ENCODE measurements around the gene SLC26A1.
"Not testable (repeated sequence)": the region's sequence is repeated elsewhere in the genome, so short reads cannot be mapped to it uniquely, and the experiment has no call there.

The SLC26A1 gene

GRCh38 chr4:950136-951020, 42.8 kb downstream of the SLC26A1 start:
- Histone ChIP-seq H3K9ac (ENCODE audit: low read depth in 1 of 2, low read length in 2 of 2) (no peak overlapping the region), H3K9me3 (ENCODE audit: control insufficient read depth in 1 of 2, low read length in 2 of 2) (no peaks in the 10 kb centered on the region), H3K27me3 (ENCODE audit: control insufficient read depth in 1 of 2, insufficient read depth in 2 of 2, low read length in 2 of 2) (no peaks in the 10 kb centered on the region), H3K4me3 (ENCODE audit: low read depth in 1 of 2, low read length in 2 of 2) (no peak overlapping the region), H3K4me1 (ENCODE audit: control insufficient read depth in 1 of 2, insufficient read depth in 2 of 2, low read length in 2 of 2) (no peaks in the 10 kb centered on the region), H3K27ac (ENCODE audit: low read depth, low read length) (no peak overlapping the region), H3K36me3 (ENCODE audit: control insufficient read depth in 1 of 2, insufficient read depth in 2 of 2, low read length in 2 of 2) (peaks cover 0 to 8% of the 10 kb centered on the region in 2 donors)

- no peak overlapping the region for H3K27ac ChIP-seq (ENCODE audit: low read depth, low read length)
- no peaks in the 10 kb centered on the region for H3K4me1 ChIP-seq (ENCODE audit: control insufficient read depth in 1 of 2, insufficient read depth in 2 of 2, low read length in 2 of 2)
- no peak overlapping the region for H3K9ac ChIP-seq (ENCODE audit: low read depth in 1 of 2, low read length in 2 of 2)
- H3K9me3 ChIP-seq (ENCODE audit: control insufficient read depth in 1 of 2, low read length in 2 of 2): no peaks in the 10 kb centered on the region
- no peak overlapping the region for H3K4me3 ChIP-seq (ENCODE audit: low read depth in 1 of 2, low read length in 2 of 2)
- H3K27me3 ChIP-seq (ENCODE audit: control insufficient read depth in 1 of 2, insufficient read depth in 2 of 2, low read length in 2 of 2): no peaks in the 10 kb centered on the region
- peaks cover 0 to 7% of the 10 kb centered on the region in 2 donors for H3K36me3 ChIP-seq (ENCODE audit: control insufficient read depth in 1 of 2, insufficient read depth in 2 of 2, low read length in 2 of 2)
Measured at GRCh38 chr4:949656-950055, 43.5 kb downstream of the SLC26A1 start.

GRCh38 chr4:948936-949300, 44.3 kb downstream of the SLC26A1 start:
- no peaks in the 10 kb centered on the region for H3K9me3 ChIP-seq (ENCODE audit: control insufficient read depth in 1 of 2, low read length in 2 of 2)
- H3K27me3 ChIP-seq (ENCODE audit: control insufficient read depth in 1 of 2, insufficient read depth in 2 of 2, low read length in 2 of 2): no peaks in the 10 kb centered on the region
- peaks cover 0 to 5% of the 10 kb centered on the region in 2 donors for H3K36me3 ChIP-seq (ENCODE audit: control insufficient read depth in 1 of 2, insufficient read depth in 2 of 2, low read length in 2 of 2)
- H3K4me3 ChIP-seq (ENCODE audit: low read depth in 1 of 2, low read length in 2 of 2): no peak overlapping the region
- H3K27ac ChIP-seq (ENCODE audit: low read depth, low read length): no peak overlapping the region
- no peaks in the 10 kb centered on the region for H3K4me1 ChIP-seq (ENCODE audit: control insufficient read depth in 1 of 2, insufficient read depth in 2 of 2, low read length in 2 of 2)
- H3K9ac ChIP-seq (ENCODE audit: low read depth in 1 of 2, low read length in 2 of 2): no peak overlapping the region

GRCh38 chr4:948101-948935, 44.9 kb downstream of the SLC26A1 start:
- no peak overlapping the region for H3K9ac ChIP-seq (ENCODE audit: low read depth in 1 of 2, low read length in 2 of 2)
- H3K27me3 ChIP-seq (ENCODE audit: control insufficient read depth in 1 of 2, insufficient read depth in 2 of 2, low read length in 2 of 2): no peaks in the 10 kb centered on the region
- no peaks in the 10 kb centered on the region for H3K4me1 ChIP-seq (ENCODE audit: control insufficient read depth in 1 of 2, insufficient read depth in 2 of 2, low read length in 2 of 2)
- no peak overlapping the region for H3K4me3 ChIP-seq (ENCODE audit: low read depth in 1 of 2, low read length in 2 of 2)
- no peak overlapping the region for H3K27ac ChIP-seq (ENCODE audit: low read depth, low read length)
- H3K9me3 ChIP-seq (ENCODE audit: control insufficient read depth in 1 of 2, low read length in 2 of 2): no peaks in the 10 kb centered on the region
- H3K36me3 ChIP-seq (ENCODE audit: control insufficient read depth in 1 of 2, insufficient read depth in 2 of 2, low read length in 2 of 2): peaks cover 0 to 5% of the 10 kb centered on the region in 2 donors

GRCh38 chr4:947491-947971, 45.7 kb downstream of the SLC26A1 start:
- H3K4me3 ChIP-seq (ENCODE audit: low read depth in 1 of 2, low read length in 2 of 2): no peak overlapping the region
- no peaks in the 10 kb centered on the region for H3K4me1 ChIP-seq (ENCODE audit: control insufficient read depth in 1 of 2, insufficient read depth in 2 of 2, low read length in 2 of 2)
- no peak overlapping the region for H3K27ac ChIP-seq (ENCODE audit: low read depth, low read length)
- no peak overlapping the region for H3K9ac ChIP-seq (ENCODE audit: low read depth in 1 of 2, low read length in 2 of 2)
- no peaks in the 10 kb centered on the region for H3K9me3 ChIP-seq (ENCODE audit: control insufficient read depth in 1 of 2, low read length in 2 of 2)
- H3K36me3 ChIP-seq (ENCODE audit: control insufficient read depth in 1 of 2, insufficient read depth in 2 of 2, low read length in 2 of 2): peaks cover 0 to 5% of the 10 kb centered on the region in 2 donors
- H3K27me3 ChIP-seq (ENCODE audit: control insufficient read depth in 1 of 2, insufficient read depth in 2 of 2, low read length in 2 of 2): no peaks in the 10 kb centered on the region

GRCh38 chr4:946517-947471, 46.4 kb downstream of the SLC26A1 start:
- no peak overlapping the region for H3K27ac ChIP-seq (ENCODE audit: low read depth, low read length)
- no peak overlapping the region for H3K4me3 ChIP-seq (ENCODE audit: low read depth in 1 of 2, low read length in 2 of 2)
- H3K9ac ChIP-seq (ENCODE audit: low read depth in 1 of 2, low read length in 2 of 2): no peak overlapping the region
- H3K27me3 ChIP-seq (ENCODE audit: control insufficient read depth in 1 of 2, insufficient read depth in 2 of 2, low read length in 2 of 2): no peaks in the 10 kb centered on the region
- H3K9me3 ChIP-seq (ENCODE audit: control insufficient read depth in 1 of 2, low read length in 2 of 2): no peaks in the 10 kb centered on the region
- H3K4me1 ChIP-seq (ENCODE audit: control insufficient read depth in 1 of 2, insufficient read depth in 2 of 2, low read length in 2 of 2): no peaks in the 10 kb centered on the region
- H3K36me3 ChIP-seq (ENCODE audit: control insufficient read depth in 1 of 2, insufficient read depth in 2 of 2, low read length in 2 of 2): peaks cover 0 to 5% of the 10 kb centered on the region in 2 donors

GRCh38 chr4:946103-946450, 47.1 kb downstream of the SLC26A1 start:
- Histone ChIP-seq H3K27ac (ENCODE audit: low read depth, low read length) (no peak overlapping the region), H3K4me1 (ENCODE audit: control insufficient read depth in 1 of 2, insufficient read depth in 2 of 2, low read length in 2 of 2) (no peaks in the 10 kb centered on the region), H3K27me3 (ENCODE audit: control insufficient read depth in 1 of 2, insufficient read depth in 2 of 2, low read length in 2 of 2) (no peaks in the 10 kb centered on the region), H3K4me3 (ENCODE audit: low read depth in 1 of 2, low read length in 2 of 2) (no peak overlapping the region), H3K9ac (ENCODE audit: low read depth in 1 of 2, low read length in 2 of 2) (no peak overlapping the region), H3K36me3 (ENCODE audit: control insufficient read depth in 1 of 2, insufficient read depth in 2 of 2, low read length in 2 of 2) (no peaks in the 10 kb centered on the region), H3K9me3 (ENCODE audit: control insufficient read depth in 1 of 2, low read length in 2 of 2) (no peaks in the 10 kb centered on the region)

- no peaks in the 10 kb centered on the region for H3K27me3 ChIP-seq (ENCODE audit: control insufficient read depth in 1 of 2, insufficient read depth in 2 of 2, low read length in 2 of 2)
- no peak overlapping the region for H3K27ac ChIP-seq (ENCODE audit: low read depth, low read length)
- H3K9ac ChIP-seq (ENCODE audit: low read depth in 1 of 2, low read length in 2 of 2): no peak overlapping the region
- no peaks in the 10 kb centered on the region for H3K36me3 ChIP-seq (ENCODE audit: control insufficient read depth in 1 of 2, insufficient read depth in 2 of 2, low read length in 2 of 2)
- no peaks in the 10 kb centered on the region for H3K9me3 ChIP-seq (ENCODE audit: control insufficient read depth in 1 of 2, low read length in 2 of 2)
- H3K4me3 ChIP-seq (ENCODE audit: low read depth in 1 of 2, low read length in 2 of 2): no peak overlapping the region
- no peaks in the 10 kb centered on the region for H3K4me1 ChIP-seq (ENCODE audit: control insufficient read depth in 1 of 2, insufficient read depth in 2 of 2, low read length in 2 of 2)
Measured at GRCh38 chr4:945274-946102, 47.7 kb downstream of the SLC26A1 start.

GRCh38 chr4:939508-939907, 53.7 kb downstream of the SLC26A1 start:
- not testable (repeated sequence) for H3K27ac ChIP-seq (ENCODE audit: low read depth, low read length); H3K4me1 ChIP-seq (ENCODE audit: control insufficient read depth in 1 of 2, insufficient read depth in 2 of 2, low read length in 2 of 2); H3K27me3 ChIP-seq (ENCODE audit: control insufficient read depth in 1 of 2, insufficient read depth in 2 of 2, low read length in 2 of 2); H3K4me3 ChIP-seq (ENCODE audit: low read depth in 1 of 2, low read length in 2 of 2); H3K9ac ChIP-seq (ENCODE audit: low read depth in 1 of 2, low read length in 2 of 2); H3K36me3 ChIP-seq (ENCODE audit: control insufficient read depth in 1 of 2, insufficient read depth in 2 of 2, low read length in 2 of 2); H3K9me3 ChIP-seq (ENCODE audit: control insufficient read depth in 1 of 2, low read length in 2 of 2)

Data from duodenal mucosa (tissue), 2 donors.